Stimulated activated CD8-positive, alpha-beta memory T cell treated with anti-CD3 and anti-CD28 coated beads, Interleukin-2, amount 100 ng/mL, for 1 hour (primary cell): ENCODE measurements around the gene PBOV1.

Source experiments
- DNase-seq, 2 donors: peaks; one replicate each; pipeline ENCODE4 v3.0.0-alpha.2; 2020; ENCODE audit warnings: low read depth in 2 of 2

The PBOV1 gene

DNA sequence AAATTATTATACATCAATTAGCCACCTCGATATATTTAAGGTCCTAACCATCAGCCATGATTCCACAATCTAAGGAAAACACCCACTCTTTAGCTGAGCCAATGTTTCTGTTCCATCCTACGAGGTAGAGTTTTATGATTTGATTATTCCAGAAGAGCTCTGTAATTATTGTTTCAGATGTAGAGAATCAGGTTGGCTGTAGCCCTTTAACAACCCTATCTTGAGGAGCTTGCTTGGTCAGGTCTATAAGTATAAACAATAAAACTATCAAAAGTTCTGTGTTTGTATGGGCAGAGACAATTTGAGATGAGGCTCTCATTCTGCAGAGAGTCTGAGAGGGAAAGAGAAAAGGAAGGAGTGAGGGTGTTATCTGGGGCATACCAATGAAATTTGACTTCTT, at the start of gene PBOV1:
Gene PBOV1, minus strand, starts transcription at position 43 of the 400 bp plus-strand sequence. CDS start 96 bp downstream, outside the sequence.
- no peak for DNase-seq

DNA sequence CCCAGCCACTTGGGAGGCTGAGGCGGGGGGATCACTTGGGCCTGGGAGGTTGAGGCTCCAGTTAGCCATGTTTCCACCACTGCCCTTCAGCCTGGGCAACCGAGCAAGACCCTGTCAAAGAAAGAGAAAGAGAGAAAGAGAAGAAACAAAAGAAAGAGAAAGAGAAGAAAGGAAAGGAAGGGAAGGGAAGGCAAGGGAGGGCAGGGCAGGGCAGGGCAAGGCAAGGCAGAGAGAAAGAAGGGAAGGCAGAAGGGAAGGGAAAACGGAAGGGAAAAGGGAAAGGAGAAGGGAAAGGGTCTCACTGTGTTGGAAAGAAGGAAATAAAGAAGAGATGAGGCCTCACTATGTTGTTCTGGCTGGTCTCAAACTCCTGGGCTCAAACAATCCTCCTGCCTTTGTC, 47.8 kb upstream of the PBOV1 start:
- DNase-seq = no peak

DNA sequence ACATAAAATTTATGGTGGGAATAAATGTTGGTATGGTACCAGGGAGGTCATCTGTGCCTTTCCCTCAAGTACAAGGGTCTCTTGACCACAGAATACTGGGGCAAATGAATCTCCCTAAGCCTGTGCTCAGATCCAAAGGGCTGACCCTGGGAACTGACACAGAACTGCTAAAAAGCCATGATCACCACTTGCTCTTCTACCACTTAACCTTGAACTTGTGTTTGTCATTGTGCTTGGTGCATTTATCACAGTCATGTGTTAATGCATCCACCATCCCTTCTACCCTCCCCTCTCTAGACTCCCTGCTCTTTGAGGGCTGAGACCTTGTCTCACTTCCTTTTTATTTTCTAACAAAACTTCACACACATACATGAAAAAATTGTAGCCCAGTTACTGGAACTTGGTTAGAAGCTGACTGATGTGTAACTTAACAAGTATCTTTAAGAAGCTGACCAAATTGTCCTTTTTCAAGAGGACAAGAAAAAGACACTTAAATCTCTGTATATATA, 46.1 kb upstream of the PBOV1 start:
- DNase-seq = no peak

DNA sequence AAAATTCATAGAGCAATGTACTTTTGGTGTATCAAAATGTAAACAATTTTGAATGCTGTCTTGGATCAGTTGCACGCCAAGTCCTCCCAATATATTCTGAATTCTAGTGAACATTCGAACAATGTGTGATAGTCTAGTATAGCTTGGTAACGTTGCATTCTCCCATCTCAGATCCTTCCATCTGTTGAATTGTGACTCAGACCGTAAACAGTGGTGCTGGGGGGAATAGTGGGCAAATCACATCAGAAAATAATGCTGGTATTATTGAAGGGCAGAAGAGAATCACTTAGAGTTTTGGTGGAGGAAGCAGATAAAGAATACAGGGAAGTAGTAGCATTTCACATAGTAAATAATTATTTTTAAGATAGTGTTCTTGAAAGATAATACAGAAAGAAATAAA, 45.7 kb upstream of the PBOV1 start:
- no peak for DNase-seq

DNA sequence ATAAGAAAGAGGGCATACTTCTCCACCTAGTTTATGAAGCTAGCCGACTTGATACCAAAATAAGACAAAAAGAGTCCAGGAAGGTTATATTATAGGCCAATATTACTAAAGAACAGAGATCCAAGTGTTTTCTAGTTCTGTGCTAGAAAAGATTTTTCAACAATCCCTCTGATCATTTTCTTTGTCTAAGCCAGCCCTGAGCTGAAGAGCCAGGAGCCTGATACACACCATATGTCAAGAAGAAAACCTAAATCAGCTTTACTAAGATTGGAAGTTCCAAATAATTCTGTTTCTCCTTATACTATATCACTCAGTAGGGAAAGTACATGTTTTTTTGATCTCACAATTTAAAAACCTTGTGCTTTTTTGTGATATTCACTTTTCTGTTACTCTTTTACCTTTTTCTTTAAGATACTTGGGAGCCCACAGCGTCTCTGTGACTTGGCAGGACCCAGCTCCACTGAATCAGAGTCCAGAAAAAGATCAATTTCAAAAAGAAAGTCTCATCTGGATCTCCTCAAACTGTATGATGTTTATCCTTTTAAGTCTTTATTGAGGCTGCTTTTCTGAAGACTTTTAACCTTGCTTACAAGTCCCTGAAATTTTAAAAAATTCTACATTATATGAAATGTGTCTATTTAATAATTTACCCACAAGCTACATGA, 43.0 kb upstream of the PBOV1 start:
- no peak for DNase-seq

DNA sequence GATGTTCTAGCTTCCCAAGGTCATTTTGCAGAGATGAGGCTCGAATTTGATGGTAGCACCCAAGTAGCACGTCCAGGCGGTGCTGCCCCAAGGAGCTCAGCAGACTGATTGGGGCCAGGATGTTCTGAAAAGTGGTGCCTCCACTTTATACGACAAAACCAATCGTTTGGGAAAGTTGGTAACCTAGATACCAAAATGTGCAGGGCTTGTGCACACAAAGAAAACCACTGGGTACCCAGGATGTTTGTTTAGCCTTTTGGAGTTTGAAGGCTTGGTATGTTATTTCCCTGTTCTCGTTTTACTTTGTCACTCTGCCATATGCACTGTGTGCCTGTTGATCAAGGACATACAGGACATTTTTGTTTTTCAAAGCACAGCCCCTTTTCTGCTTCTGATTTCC, 40.7 kb upstream of the PBOV1 start:
- DNase-seq = no peak

DNA sequence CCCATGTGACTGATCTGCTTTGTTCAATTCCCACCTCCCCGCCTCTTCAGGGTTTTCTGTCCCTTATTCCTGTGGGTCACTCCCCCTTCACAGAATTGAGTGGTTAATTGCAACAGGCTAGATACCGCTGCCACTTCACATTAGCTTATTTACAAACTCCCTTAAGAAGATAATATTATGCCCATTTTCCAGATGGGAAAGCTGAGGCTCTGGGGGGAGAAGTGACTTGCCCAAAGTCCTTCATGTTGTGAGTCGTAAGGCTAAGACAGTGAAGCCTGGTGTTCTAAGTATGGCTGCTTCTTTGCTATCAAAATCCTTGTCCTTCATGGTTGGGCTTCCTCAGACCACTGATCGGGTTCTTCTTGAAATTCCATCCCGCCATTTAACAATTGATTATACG, 39.9 kb upstream of the PBOV1 start:
- DNase-seq = no peak

DNA sequence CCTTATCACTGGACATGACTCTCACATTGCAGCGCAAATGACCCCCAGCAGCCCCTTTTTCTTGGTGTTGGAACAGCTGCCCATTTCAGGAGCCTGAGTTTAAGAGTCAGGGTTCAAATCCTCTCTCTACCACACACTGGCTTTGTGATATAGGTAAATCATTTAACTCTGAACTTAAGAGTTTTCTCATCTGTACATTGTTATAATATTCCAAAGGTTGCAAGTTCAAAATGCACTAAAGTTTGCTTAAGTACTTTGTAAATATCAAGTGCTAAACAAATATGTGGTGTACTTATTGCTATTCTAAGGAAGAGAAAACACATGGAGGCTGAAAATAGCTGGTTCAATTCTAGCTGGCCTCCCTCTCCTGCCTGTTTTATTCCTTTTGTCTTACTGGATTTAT, 39.3 kb upstream of the PBOV1 start:
- DNase-seq = no peak

DNA sequence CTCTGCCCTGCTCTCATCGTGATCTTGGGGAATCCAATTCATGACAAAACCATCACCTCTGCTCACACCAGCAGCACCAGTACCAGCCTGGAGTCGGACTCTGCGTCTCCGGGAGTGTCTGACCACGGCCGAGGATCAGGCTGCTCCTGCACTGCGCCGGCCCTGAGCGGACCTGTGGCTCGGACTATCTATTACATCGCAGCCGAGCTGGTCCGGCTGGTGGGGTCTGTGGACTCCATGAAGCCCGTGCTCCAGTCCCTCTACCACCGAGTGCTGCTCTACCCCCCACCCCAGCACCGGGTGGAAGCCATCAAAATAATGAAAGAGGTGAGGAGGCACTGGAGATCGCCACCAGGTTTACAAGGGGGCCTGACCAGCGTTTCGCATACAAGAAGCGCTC, 37.2 kb upstream of the PBOV1 start:
- no peak for DNase-seq

DNA sequence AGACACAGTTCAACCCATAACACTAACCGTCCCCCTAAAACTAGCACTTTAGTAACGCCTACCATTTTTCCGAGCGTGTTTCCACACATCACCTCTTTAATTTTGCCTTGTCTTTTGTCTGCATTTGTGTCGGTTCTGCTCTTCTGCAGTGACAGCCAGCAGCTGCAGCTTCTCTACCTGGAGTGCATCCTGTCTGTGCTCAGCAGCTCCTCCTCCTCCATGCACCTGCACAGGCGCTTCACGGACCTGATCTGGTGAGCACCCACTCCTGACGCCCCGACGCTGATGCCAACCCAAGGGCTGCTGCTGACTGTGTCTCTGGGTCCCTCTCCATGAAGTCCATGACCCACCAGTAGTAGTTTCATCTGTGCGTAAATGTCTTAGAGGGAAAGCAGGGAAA, 35.4 kb upstream of the PBOV1 start:
- DNase-seq = no peak

DNA sequence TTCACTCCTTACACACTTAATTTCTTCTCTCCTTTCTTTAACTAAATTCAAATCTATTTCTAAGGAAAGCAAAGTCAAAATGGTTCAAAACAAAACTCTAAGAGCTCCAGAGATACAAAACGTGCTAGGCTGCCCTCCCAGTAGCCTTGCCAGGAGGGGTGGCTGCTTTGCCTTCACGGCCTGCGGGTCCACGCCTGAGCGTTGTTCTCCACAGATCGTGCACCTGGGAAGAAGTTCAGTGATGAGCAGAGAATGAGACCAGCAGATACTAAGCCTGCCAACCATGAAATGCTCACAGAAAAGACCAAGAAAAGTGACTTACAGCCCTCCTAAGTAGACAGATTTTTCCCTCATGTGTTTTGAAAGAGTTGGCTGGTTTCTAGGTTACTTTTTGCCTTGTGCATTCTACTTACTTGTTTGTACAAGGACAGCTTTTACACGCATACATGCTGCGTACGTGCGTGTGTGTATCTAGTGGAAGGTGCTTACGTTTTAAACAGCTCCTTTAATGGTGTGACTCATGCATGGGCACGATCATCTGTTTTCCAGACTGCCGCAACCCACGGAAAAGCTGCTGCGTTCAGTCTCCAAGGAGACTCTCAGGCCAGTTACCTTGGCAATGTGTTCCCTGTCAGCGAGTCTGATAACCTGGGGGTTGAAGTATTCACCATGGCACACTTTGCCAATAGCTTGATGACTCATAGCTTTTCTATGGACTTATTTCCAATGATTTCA, 32.4 kb upstream of the PBOV1 start:
- DNase-seq = no peak

DNA sequence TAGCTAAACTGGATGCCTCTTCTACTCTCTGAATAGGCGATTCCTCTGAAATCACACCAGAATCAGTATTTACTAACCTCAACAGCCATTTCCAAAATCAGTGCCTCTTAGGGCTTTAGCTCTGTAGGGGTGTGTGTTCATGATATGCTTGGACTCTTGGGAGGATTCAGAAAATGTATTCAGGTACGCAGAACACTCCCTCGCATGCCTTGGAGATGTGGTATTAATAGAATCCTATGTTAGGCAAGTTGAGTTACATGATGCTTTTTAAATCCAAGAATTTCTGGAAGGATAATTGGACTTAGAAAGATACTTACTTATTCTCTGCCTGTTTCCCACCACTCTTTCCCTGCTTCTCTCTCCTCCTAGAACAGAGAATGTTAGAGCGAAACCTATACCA, 31.8 kb upstream of the PBOV1 start:
- DNase-seq = no peak

DNA sequence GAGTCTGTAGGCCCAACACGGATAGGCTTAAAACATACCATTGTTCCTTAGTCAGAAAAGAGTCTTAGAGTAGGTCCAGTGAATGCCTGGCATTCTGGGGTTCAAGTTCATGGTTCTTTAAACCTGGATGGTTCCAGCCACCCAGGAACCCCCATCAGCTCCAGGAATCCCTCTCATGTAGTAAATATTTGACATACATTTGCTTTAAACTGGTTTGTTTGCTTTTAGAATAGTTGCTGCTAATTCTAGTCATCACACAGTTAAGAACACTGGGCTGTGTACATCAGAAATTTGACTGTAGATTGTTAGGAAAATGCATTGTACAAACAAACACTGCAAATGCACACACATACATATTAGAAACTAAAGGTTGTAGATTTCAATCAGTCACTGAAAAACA, 30.6 kb upstream of the PBOV1 start:
- no peak for DNase-seq

DNA sequence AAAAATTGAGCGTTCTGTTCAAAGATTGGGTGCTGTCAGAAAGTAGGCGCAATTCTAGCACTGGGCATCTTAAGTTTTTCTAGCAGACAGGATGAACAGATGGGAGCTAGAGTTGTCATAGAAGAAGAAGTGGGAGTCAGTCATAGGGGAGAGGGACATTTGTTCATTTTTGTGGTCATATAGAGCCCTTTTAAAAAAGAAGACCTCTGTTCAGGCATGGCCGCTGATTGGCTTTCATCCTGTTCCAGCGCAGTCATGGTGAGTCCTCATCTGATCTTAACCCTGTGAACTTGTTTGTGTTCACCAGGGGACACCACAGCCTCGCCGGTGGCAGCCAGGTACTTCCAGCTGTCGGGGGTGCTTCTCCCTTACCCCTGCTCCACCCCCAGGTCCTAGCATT, 29.7 kb upstream of the PBOV1 start:
- DNase-seq = no peak

DNA sequence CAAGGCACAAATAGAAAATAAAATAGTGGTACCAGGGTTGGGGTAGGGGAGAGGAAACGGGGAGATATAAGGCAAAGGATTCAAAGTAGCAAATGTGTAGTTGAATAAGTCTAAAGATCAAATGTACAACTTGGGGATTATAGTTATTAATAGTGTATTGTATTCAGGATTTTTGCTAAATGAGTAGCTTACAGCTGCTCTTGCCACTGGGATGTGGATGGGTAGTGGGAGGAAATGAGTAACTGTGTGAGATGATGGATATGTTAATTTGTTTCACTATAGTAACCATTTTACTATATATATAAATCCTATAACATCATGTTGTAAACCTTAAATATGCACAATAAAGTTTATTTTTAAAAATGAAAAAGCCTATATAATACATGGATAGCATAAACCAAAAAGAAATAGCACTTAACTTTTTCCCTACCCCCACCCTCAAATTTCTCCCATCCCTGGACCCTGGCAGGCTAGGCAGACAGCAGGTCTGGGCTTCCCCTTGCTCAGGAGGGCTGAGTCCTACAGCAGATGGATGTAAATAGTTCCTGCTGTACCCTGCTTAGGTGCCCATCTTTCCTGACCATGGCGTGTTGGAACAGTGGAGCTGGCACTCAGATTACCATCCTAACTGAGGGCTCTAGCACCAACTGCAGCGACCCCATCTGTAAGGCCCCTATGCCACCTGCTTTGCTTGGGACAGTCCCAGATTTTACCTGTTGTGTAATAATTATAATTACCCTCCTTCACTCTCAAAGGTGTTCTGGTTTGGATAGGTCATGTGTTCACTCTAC, 28.6 kb upstream of the PBOV1 start:
- no peak for DNase-seq

DNA sequence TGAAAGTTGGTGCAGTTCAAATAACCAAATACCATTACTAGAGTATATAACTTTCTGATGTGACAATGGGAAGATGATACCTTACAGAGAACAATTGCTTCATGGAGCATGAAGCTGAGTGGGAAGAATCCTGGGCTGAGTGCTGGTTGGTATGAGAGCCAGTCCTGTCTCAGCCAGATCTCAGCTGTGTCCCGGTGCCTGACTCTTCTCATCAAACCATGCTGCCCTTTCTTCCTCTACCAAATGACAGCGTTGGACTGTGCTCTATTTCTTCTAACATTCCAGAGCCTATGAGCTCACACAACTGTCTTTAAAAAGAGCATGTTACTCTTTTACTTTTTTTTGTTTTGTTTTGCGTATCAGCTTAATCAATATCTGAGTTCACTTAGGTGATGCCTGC, 27.5 kb upstream of the PBOV1 start:
- DNase-seq = no peak

DNA sequence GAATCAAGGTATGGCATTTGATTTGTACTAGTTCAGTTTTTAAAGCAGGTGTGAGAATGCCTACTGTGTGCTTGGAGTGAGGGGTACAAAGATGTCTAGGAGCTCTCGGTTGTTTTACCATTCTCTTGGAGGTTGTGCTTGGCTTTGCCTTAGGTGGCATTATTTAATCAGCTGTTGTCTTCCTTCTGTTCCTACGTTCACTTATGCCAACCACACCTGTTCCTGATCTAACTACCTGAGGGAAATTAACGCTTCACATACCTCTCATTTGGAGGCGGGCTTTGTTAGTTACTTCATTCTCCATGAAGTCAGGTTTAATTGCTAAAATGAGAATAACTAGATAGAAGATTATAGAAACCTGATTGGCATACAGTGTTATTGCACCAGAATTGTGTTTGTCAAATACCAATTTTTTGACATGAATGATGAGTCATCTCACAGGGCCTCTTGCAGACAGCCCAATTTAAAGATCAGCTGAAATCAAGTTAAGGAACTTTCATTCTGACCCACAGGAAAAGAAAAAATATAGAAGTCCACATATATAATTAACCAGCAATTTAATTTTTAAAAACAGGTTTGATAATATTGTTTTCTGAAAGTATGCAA, 24.8 kb upstream of the PBOV1 start:
- DNase-seq = no peak

DNA sequence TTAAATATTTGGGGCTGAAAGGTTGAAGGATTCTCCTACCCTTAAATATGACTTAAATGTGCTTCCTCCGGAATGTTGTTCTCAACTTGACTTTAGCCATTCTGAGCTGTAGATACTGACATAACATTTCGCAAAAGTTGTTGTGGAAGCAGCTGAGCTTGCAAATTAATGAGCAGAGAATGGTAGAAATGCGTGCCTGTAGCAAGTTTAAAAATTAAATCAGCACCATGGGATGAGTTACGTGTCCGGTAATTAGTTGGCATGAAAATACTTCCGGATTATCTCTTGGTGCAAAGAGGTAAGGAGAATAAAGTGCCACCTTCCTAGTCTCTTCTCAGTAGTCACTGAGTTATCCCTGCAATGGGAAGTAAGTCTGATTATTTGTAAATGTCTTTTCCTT, 23.6 kb upstream of the PBOV1 start:
- no peak for DNase-seq

DNA sequence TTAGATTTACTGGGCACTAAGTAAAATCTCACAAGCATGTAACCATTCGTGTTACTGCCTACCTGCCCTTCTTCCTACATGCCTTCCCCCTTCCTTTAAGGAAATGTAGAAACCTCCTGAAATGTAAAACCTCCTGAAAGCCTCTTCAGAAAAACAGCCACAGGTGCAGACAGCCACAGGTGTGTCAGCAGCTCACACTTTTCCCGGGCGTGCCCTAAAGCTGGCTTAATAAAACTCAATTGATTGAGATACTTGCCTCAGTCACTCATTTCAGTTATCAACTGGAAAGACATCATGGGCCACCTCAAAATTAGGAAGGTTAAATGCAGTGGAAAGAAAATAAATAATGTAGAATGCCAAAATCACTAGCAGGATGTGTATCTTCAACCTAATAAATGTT, 23.1 kb upstream of the PBOV1 start:
- no peak for DNase-seq

DNA sequence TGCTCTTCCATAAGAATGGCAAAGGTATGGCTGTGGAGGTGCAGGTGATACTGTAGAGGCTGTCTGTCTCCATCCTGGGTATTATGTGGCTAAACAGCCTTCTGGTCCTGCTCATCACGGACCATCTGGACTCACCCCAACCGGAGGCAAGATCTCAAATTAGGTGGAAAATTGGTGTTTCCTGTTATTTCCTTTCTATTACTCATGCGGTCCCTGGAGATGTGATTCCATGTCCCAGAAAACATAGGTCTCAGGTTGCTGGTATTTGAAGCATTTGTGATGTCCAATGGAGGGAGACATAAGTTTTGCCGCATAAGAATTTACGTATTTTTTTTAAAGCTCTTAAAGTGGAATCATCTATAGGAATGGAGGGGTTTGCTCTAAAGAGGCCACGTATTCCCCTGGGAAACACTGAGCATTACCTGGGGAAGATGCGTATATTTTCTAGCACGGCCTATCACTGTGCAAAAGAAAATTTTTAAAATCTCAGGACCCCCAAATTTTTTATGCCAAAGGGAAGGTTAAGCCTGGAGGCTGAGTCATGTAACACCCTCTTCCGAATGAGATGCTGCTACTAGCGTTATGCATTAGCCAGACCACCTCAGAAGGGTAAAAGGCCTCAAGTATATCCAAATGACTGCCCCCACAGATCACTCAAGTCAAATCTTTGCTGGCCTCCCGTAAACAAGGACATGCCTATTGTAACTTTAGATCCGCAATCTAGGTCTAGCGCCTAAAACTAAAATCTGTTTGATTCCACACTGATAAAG, 22.4 kb upstream of the PBOV1 start:
- DNase-seq = no peak

DNA sequence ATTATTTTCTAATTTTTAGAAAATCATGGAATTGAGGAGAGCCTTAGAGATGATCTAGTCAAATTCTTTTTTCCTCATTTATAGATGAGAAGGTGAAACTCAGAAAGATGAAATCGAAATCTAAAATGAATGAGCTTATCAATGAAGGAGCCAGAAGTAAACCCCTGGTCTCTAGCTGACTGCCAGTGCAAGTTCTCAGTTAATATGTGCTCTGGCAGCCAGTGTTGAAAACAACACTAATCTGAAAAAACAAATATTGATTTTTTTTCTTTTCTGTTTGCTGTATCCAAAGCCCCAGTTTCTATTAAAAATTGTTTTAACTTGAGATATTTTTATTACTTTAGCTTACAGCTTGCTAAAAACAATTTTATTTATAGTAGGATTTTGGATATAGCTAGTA, 21.5 kb upstream of the PBOV1 start:
- no peak for DNase-seq

DNA sequence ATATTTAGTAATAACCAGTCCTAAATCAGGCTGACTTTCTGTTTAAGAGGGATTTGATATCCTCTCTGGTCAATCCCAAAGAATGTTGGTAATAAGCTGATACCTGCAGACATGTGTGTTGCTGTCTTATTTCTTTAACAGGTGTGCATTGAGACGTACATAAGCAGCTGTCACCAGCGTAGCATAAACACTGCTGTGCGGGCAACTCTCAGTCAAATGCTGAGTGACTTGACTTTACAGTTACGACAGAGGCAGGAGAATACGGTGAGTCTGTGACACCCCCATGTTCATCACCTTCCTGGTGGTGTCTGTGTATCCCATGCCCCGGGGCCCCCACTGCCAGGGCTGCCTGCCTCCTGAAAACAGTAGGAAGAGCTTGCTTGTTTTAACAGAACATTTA, 20.1 kb upstream of the PBOV1 start:
- no peak for DNase-seq
